Neural cell (in vitro differentiated cells): ENCODE measurements around the gene TRIM43. TPM values are rescaled to one million over a fixed set of nuclear protein-coding genes. Genes with fewer than 3 reads are reported as not detected.

Experiments used
- polyA plus RNA-seq: library from polyadenylated mRNA; depleted of rRNA; stranded (reverse); fragments of >200 nt; gene quantifications from 2 replicates; pipeline ENCODE4 v1.2.3, GENCODE V29; 2014
- small RNA-seq, 3 experiments: library from RNA; depleted of rRNA; stranded (forward); fragments of <200 nt; gene quantifications; one replicate each; pipeline ENCODE3, GENCODE V24; 2012

Gene TRIM43
- polyA plus RNA-seq, 1 donor from 2014 or later, result not detected

Small RNAs within 50 kb of the gene (small RNA-seq; reads per million reads assigned to genes)
- gene AC009237.4 (0 reads per million in 3 experiments), gene AC009237.7 (0 reads per million in 3 experiments)

Other genes with a start within 250 kb of the TRIM43 start
- gene FAHD2A, start 189.3 kb upstream of the TRIM43 start, polyA plus RNA-seq, result 26.0 and 27.2 TPM in 2 replicates
- gene TRIM43B, start 107.2 kb upstream of the TRIM43 start, polyA plus RNA-seq, result not detected in 2 replicates